ENCODE results near the gene GHR.

Gene GHR

GRCh38 chr5:42761791-42762190 is 338.6 kb downstream of the GHR start:
- DNase-seq (ENCODE audit: extremely low read depth in 1 of 2, low read depth in 1 of 2), result no peak

- DNase-seq (ENCODE audit: extremely low read depth in 1 of 2, low read depth in 1 of 2), result no peak
Measured at GRCh38 chr5:42767491-42768105, 344.4 kb downstream of the GHR start.

GRCh38 chr5:42768106-42768504 is 344.9 kb downstream of the GHR start:
- no peak for DNase-seq (ENCODE audit: extremely low read depth in 1 of 2, low read depth in 1 of 2)

- DNase-seq (ENCODE audit: extremely low read depth in 1 of 2, low read depth in 1 of 2), result no peak
Measured at GRCh38 chr5:42770003-42770402, 346.8 kb downstream of the GHR start.
